NCI-H1436 treated with DMSO at 0.1 percent for 48 hours (cell line): ENCODE data around the gene H6PD.

Experiments
- DNase-seq: peaks from one replicate; lab custom pipeline; 2025; lab: John Stamatoyannopoulos, UW

Gene H6PD

GRCh38 chr1:9317591-9318417 lies 83.2 kb downstream of the H6PD start:
- DNase-seq, result no peak

GRCh38 chr1:9319208-9319788 lies 84.7 kb downstream of the H6PD start:
- no peak for DNase-seq

- no peak for DNase-seq
Measured at GRCh38 chr1:9319789-9320519, 85.4 kb downstream of the H6PD start.
